IMR-90 (cell line): ENCODE results near the gene INSYN2A. TPM values are rescaled to one million over a fixed set of nuclear protein-coding genes. Genes with fewer than 3 reads are reported as not detected.
A peak's percentile ranks its signal among the peaks of the same experiment; 100 is the strongest.

Experiments
- ATAC-seq: fragments of 200-7000 bp; cut with Tn5 transposase; 2 replicates; pipeline ENCODE4 v1.9.1; 2020; ENCODE audit warnings: low read depth, mild to moderate bottlenecking, moderate library complexity
- BruUV-seq: library from RNA; stranded (reverse); fragments of 400-500 nt; replicated peaks from 2 replicates; lab custom pipeline; 2021; lab: Mats Ljungman, UMichigan
- CTCF ChIA-PET: fragments of 300-600 bp; formaldehyde crosslinking; extraction: SDS; loops from one replicate; lab custom pipeline; 2021; ENCODE audit warnings: antibody characterized with exemption; lab: Yijun Ruan, JAX
- POLR2A ChIA-PET: fragments of 300-600 bp; sonication (Branson Sonifier 250); formaldehyde crosslinking; loops from one replicate; lab custom pipeline; 2022; ENCODE audit warnings: antibody characterized with exemption; ENCODE audit not compliant: unreplicated experiment; lab: Charles Lee
- DNase-seq: peaks from one replicate; pipeline ENCODE4 v3.0.0; 2013
- H2AFZ ChIP-seq: replicated peaks from 2 replicates; pipeline ENCODE3; 2013; ENCODE audit warnings: low read length, mild to moderate bottlenecking; ENCODE audit not compliant: poor library complexity
- H2AK5ac ChIP-seq: 2 replicates; pipeline ENCODE4 v1.6.1; 2013; ENCODE audit warnings: low read depth, low read length, inconsistent platforms
- H2AK9ac ChIP-seq: replicated peaks from 2 replicates; pipeline ENCODE3; 2013; ENCODE audit warnings: mild to moderate bottlenecking, low read depth, low read length, moderate library complexity; ENCODE audit not compliant: poor library complexity
- H2BK120ac ChIP-seq: 2 replicates; pipeline ENCODE4 v1.6.1; 2013; ENCODE audit warnings: low read depth, low read length, inconsistent platforms
- H2BK15ac ChIP-seq: 3 replicates; pipeline ENCODE4 v1.6.1; 2013; ENCODE audit warnings: low read depth, low read length, inconsistent platforms
- H2BK20ac ChIP-seq: 2 replicates; pipeline ENCODE4 v1.6.1; 2013; ENCODE audit warnings: low read depth, mild to moderate bottlenecking, inconsistent platforms, low read length, moderate library complexity
- H2BK5ac ChIP-seq: 2 replicates; pipeline ENCODE4 v1.6.1; 2013; ENCODE audit warnings: mild to moderate bottlenecking, low read depth, low read length, inconsistent platforms; ENCODE audit not compliant: poor library complexity, severe bottlenecking
- H3K14ac ChIP-seq: replicated peaks from 2 replicates; pipeline ENCODE4 v1.6.1; 2013; ENCODE audit warnings: low read depth, low read length, inconsistent platforms
- H3K18ac ChIP-seq: 2 replicates; pipeline ENCODE4 v1.6.1; 2013; ENCODE audit warnings: low read depth, low read length, control low read depth
- H3K23ac ChIP-seq: 2 replicates; pipeline ENCODE4 v1.6.1; 2013; ENCODE audit warnings: low read depth, low read length, inconsistent platforms
- H3K27ac ChIP-seq: 2 replicates; pipeline ENCODE4 v1.5.1; 2013; ENCODE audit warnings: mild to moderate bottlenecking, control low read depth, low read length; ENCODE audit not compliant: insufficient read depth
- H3K27me3 ChIP-seq: 2 replicates; pipeline ENCODE4 v1.6.1; 2013; ENCODE audit warnings: low read length; ENCODE audit not compliant: control insufficient read depth, insufficient read depth
- H3K36me3 ChIP-seq: 2 replicates; pipeline ENCODE4 v1.6.1; 2013; ENCODE audit warnings: low read length, mixed read lengths; ENCODE audit not compliant: control insufficient read depth, insufficient read depth
- H3K4ac ChIP-seq: 2 replicates; pipeline ENCODE4 v1.6.1; 2013; ENCODE audit warnings: low read depth, low read length, inconsistent platforms
- H3K4me1 ChIP-seq: 2 replicates; pipeline ENCODE4 v1.6.1; 2013; ENCODE audit warnings: low read length, mixed read lengths; ENCODE audit not compliant: control insufficient read depth, insufficient read depth
- H3K4me2 ChIP-seq: 2 replicates; pipeline ENCODE4 v1.6.1; 2013; ENCODE audit warnings: low read depth, mild to moderate bottlenecking, control low read depth, low read length, moderate library complexity
- H3K4me3 ChIP-seq: 2 replicates; pipeline ENCODE4 v1.5.1; 2013; ENCODE audit warnings: low read depth, mild to moderate bottlenecking, control low read depth, low read length, moderate library complexity; ENCODE audit not compliant: insufficient read depth
- H3K56ac ChIP-seq: 2 replicates; pipeline ENCODE4 v1.6.1; 2013; ENCODE audit warnings: low read length, inconsistent platforms; ENCODE audit not compliant: insufficient read depth; ENCODE audit errors: extremely low read depth
- H3K79me1 ChIP-seq, 2 experiments: 2 replicates each; pipeline ENCODE4 v1.6.1; 2013; ENCODE audit warnings: low read length in 2 of 2, inconsistent platforms in 1 of 2, low read depth in 1 of 2
- H3K9ac ChIP-seq: 2 replicates; pipeline ENCODE4 v1.6.1; 2013; ENCODE audit warnings: low read depth, low read length, control low read depth
- H3K9me1 ChIP-seq: 2 replicates; pipeline ENCODE4 v1.6.1; 2013; ENCODE audit warnings: low read length, inconsistent platforms; ENCODE audit not compliant: insufficient read depth
- H3K9me3 ChIP-seq: 2 replicates; pipeline ENCODE4 v1.6.1; 2013; ENCODE audit warnings: low read length; ENCODE audit not compliant: control insufficient read depth, insufficient read depth
- H4K20me1 ChIP-seq: 2 replicates; pipeline ENCODE4 v1.6.1; 2013; ENCODE audit warnings: low read length, inconsistent platforms; ENCODE audit not compliant: insufficient read depth
- H4K5ac ChIP-seq: 2 replicates; pipeline ENCODE4 v1.6.1; 2013; ENCODE audit warnings: mild to moderate bottlenecking, low read depth, low read length, control low read depth
- H4K8ac ChIP-seq, 2 experiments: 2 replicates each; pipeline ENCODE4 v1.6.1; 2013; ENCODE audit warnings: low read depth in 2 of 2, low read length in 2 of 2, control low read depth in 1 of 2, inconsistent platforms in 1 of 2
- H4K91ac ChIP-seq: 2 replicates; pipeline ENCODE4 v1.6.1; 2013; ENCODE audit warnings: low read depth, low read length, inconsistent platforms; ENCODE audit not compliant: insufficient read depth
- BHLHE40 ChIP-seq: fragments of 150-350 bp; IDR thresholded peaks from 2 replicates; pipeline ENCODE4 v1.6.1; 2016; ENCODE audit warnings: mild to moderate bottlenecking, low read depth, low read length
- CHD1 ChIP-seq: IDR thresholded peaks from 2 replicates; pipeline ENCODE4 v1.6.1; 2012; ENCODE audit warnings: low read depth, low read length, improper control_type of control experiment
- ELK1 ChIP-seq: fragments of 150-350 bp; IDR thresholded peaks from 2 replicates; pipeline ENCODE4 v1.6.1; 2016; ENCODE audit warnings: low read depth, mild to moderate bottlenecking, low read length, moderate library complexity, borderline replicate concordance
- FOS ChIP-seq: fragments of 150-350 bp; IDR thresholded peaks from 2 replicates; pipeline ENCODE4 v1.6.1; 2016; ENCODE audit warnings: low read depth, low read length
- MAZ ChIP-seq: IDR thresholded peaks from 2 replicates; pipeline ENCODE4 v1.6.1; 2012; ENCODE audit warnings: low read depth, mild to moderate bottlenecking, low read length, improper control_type of control experiment, moderate library complexity, borderline replicate concordance
- NFE2L2 ChIP-seq: fragments of 150-350 bp; IDR thresholded peaks from 2 replicates; pipeline ENCODE4 v1.6.1; 2016; ENCODE audit warnings: low read depth, mild to moderate bottlenecking, low read length
- POLR2A ChIP-seq: IDR thresholded peaks from 2 replicates; pipeline ENCODE4 v1.6.1; 2012; ENCODE audit warnings: mild to moderate bottlenecking, low read depth, low read length
- RAD21 ChIP-seq: IDR thresholded peaks from 2 replicates; pipeline ENCODE4 v1.6.1; 2012; ENCODE audit warnings: low read length, improper control_type of control experiment
- RCOR1 ChIP-seq: IDR thresholded peaks from 2 replicates; pipeline ENCODE4 v1.6.1; 2012; ENCODE audit warnings: mild to moderate bottlenecking, low read length, improper control_type of control experiment; ENCODE audit not compliant: insufficient replicate concordance
- RFX5 ChIP-seq: IDR thresholded peaks from 2 replicates; pipeline ENCODE4 v1.8.0; 2012; ENCODE audit warnings: low read depth, mild to moderate bottlenecking, low read length, moderate library complexity
- SMC3 ChIP-seq: fragments of 150-350 bp; IDR thresholded peaks from 2 replicates; pipeline ENCODE4 v1.6.1; 2016; ENCODE audit warnings: low read depth, mild to moderate bottlenecking, antibody characterized with exemption, low read length, moderate library complexity
- USF2 ChIP-seq: fragments of 150-350 bp; IDR thresholded peaks from 2 replicates; pipeline ENCODE4 v1.6.1; 2017; ENCODE audit warnings: mild to moderate bottlenecking, antibody characterized with exemption, low read length, low read depth
- WGBS, 2 experiments: methylation state at CpG; one replicate each; pipeline versions ENCODE4 v1.1.5 to v1.1.7; 2013; ENCODE audit warnings: missing lambda C conversion rate in 2 of 2; ENCODE audit not compliant: insufficient read length in 1 of 2; ENCODE audit errors: extremely low coverage in 2 of 2; 5-methylcytosine and 5-hydroxymethylcytosine counted together
- dilution Hi-C: fragments of 300-500 bp; cut with HindIII; formaldehyde crosslinking; loops from one replicate; pipeline ENCODE4 v1.14.3; 2018; ENCODE audit warnings: low sequenced_read_pairs; ENCODE audit not compliant: unreplicated experiment
- in situ Hi-C: fragments of 300-500 bp; cut with MboI; formaldehyde crosslinking; loops from 3 replicates; pipeline ENCODE4 v1.14.3; 2019; ENCODE audit warnings: low sequenced_read_pairs, inconsistent platforms, mixed read lengths
- intact Hi-C: fragments of 100-400 bp; cut with micrococcal nuclease; formaldehyde crosslinking; loops from 2 replicates; pipeline ENCODE4 v1.10.0; 2022
- polyA plus RNA-seq, 3 experiments: library from polyadenylated mRNA; depleted of rRNA; stranded (reverse); fragments of >200 nt; gene quantifications; 2 replicates each; pipeline ENCODE4 v1.2.3, GENCODE V29; 2012; ENCODE audit warnings: low replicate concordance in 1 of 3
- total RNA-seq: library from RNA; depleted of rRNA; stranded (reverse); fragments of >200 nt; gene quantifications from 2 replicates; pipeline ENCODE4 v1.2.3, GENCODE V29; 2012

The INSYN2A gene
- total and polyA plus RNA-seq, 2 of the 4 experiments (the other 2 are of a cell fraction), result 0.10 to 0.18 TPM

GRCh38 chr10:127151981-127152699, 44.3 kb downstream of the INSYN2A start:
- no peak for TF ChIP-seq NFE2L2
- no peak for TF ChIP-seq RAD21
- no peak for TF ChIP-seq USF2
- no peak for TF ChIP-seq FOS
- TF ChIP-seq RCOR1, result no peak
- TF ChIP-seq POLR2A, result no peak
- TF ChIP-seq CHD1, result no peak
- TF ChIP-seq SMC3, result no peak
- TF ChIP-seq ELK1, result no peak
- no peak for TF ChIP-seq BHLHE40
- no peak for TF ChIP-seq RFX5
- TF ChIP-seq MAZ, result no peak
- no peak overlapping the region for H3K4me3 ChIP-seq
- ATAC-seq, result no peak
- H3K18ac ChIP-seq, result peak overlapping the region; percentile 6; the same call in 1 of the 2 replicates
- no peak overlapping the region for H2AFZ ChIP-seq
- DNase-seq, result peak; percentile 72
- peaks cover 18 to 67% of the 10 kb centered on the region in 2 experiments for H3K79me1 ChIP-seq
- peak overlapping the region in 1 of 2 experiments; percentile 31; a peak in 2 of 4 replicates for H4K8ac ChIP-seq
- no peak overlapping the region for H3K9ac ChIP-seq
- H2BK20ac ChIP-seq, result peak overlapping the region; percentile 77; the same call in 1 of the 2 replicates
- H3K9me3 ChIP-seq, result no peaks in the 10 kb centered on the region
- H2AK9ac ChIP-seq, result no peak overlapping the region
- H4K91ac ChIP-seq, result no peak overlapping the region; the same call in 1 of the 2 replicates
- no peaks in the 10 kb centered on the region for H3K27me3 ChIP-seq
- intact Hi-C loops (no loop called here), in situ Hi-C loops (no loop called here), dilution Hi-C loops (no loop called here)
- no TSS peak for BruUV-seq
- peaks cover 34% of the 10 kb centered on the region for H3K9me1 ChIP-seq
- ChIA-PET CTCF (no interaction called here), POLR2A (no interaction called here)
- no peak overlapping the region for H2BK5ac ChIP-seq
- H4K5ac ChIP-seq, result no peak overlapping the region; the same call in 1 of the 2 replicates
- peak overlapping the region; percentile 61 for H3K4ac ChIP-seq
- peaks cover 30% of the 10 kb centered on the region for H3K4me1 ChIP-seq
- H3K23ac ChIP-seq, result peak overlapping the region; percentile 13; the same call in 1 of the 2 replicates
- H4K20me1 ChIP-seq, result peaks cover 27% of the 10 kb centered on the region
- H3K14ac ChIP-seq, result peak overlapping the region; percentile 64
- peak overlapping the region; percentile 64 for H2AK5ac ChIP-seq
- peak overlapping the region; percentile 14 for H3K27ac ChIP-seq
- H3K36me3 ChIP-seq, result no peaks in the 10 kb centered on the region
- no peak overlapping the region; the same call in 2 of the 3 replicates for H2BK15ac ChIP-seq
- WGBS, 2 experiments, result no CpG with 5 or more reads among the region's 9 CpGs
- no peak overlapping the region for H3K56ac ChIP-seq
- peak overlapping the region; percentile 26; the same call in 1 of the 2 replicates for H3K4me2 ChIP-seq
- H2BK120ac ChIP-seq, result peak overlapping the region; percentile 51
